Central memory CD8-positive, alpha-beta T cell (primary cell): Measurements from ENCODE around the gene STK32C.
A peak's percentile ranks its signal among the peaks of the same experiment; 100 is the strongest.

Experiments used
- ATAC-seq: fragments of 150-1000 bp; cut with Tn5 transposase; replicated peaks from 2 replicates; pipeline ENCODE4 v1.10.0; 2022; ENCODE audit warnings: mild to moderate bottlenecking, moderate FRiP score, moderate number of reproducible peaks; ENCODE audit not compliant: poor library complexity, severe bottlenecking; ENCODE audit errors: extremely low read depth
- DNase-seq, 2 donors: peaks; one replicate each; pipeline ENCODE4 v3.0.0; 2021; ENCODE audit warnings: low spot score in 2 of 2
- H3K27ac Mint-ChIP-seq: one replicate; pipeline ENCODE4 v1.8.0; 2022; ENCODE audit warnings: low read depth, mild to moderate bottlenecking, moderate library complexity, mixed read lengths
- H3K27me3 Mint-ChIP-seq: one replicate; pipeline ENCODE4 v1.8.0; 2022; ENCODE audit warnings: mixed read lengths
- H3K36me3 Mint-ChIP-seq: one replicate; pipeline ENCODE4 v1.8.0; 2022; ENCODE audit warnings: mild to moderate bottlenecking, moderate library complexity, mixed read lengths; ENCODE audit not compliant: insufficient read depth
- H3K4me1 Mint-ChIP-seq: one replicate; pipeline ENCODE4 v1.8.0; 2022; ENCODE audit warnings: mixed read lengths
- H3K4me3 Mint-ChIP-seq: one replicate; pipeline ENCODE4 v1.8.0; 2022; ENCODE audit warnings: mild to moderate bottlenecking, moderate library complexity, mixed read lengths
- H3K9me3 Mint-ChIP-seq: one replicate; pipeline ENCODE4 v1.8.0; 2022; ENCODE audit warnings: mixed read lengths

Gene STK32C

DNA sequence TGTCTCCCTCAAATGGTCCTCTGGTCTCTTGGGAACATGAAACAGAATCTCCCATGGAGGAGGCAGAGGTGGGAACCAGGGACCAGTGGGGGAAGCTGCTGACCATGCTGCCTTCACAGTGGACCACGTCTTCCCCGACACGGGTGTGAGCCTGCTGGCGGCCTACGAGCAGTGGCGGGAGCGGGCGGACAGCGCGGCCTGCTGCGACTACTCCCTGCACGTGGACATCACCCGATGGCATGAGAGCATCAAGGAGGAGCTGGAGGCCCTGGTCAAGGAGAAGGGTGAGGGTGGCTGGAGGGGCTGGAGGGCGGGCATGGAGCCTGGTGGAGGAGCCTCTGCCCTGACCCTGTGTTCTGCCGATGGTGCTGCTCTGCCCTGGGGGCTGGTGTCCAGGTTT lies 113.0 kb downstream of the STK32C start:
- peaks cover 7% of the 10 kb centered on the region for H3K27me3 Mint-ChIP-seq
- H3K9me3 Mint-ChIP-seq, result no peaks in the 10 kb centered on the region
- no peak overlapping the region for H3K27ac Mint-ChIP-seq
- ATAC-seq, result no peak
- no peak overlapping the region for H3K4me3 Mint-ChIP-seq
- no peak for DNase-seq
- H3K4me1 Mint-ChIP-seq, result no peaks in the 10 kb centered on the region
- no peaks in the 10 kb centered on the region for H3K36me3 Mint-ChIP-seq

DNA sequence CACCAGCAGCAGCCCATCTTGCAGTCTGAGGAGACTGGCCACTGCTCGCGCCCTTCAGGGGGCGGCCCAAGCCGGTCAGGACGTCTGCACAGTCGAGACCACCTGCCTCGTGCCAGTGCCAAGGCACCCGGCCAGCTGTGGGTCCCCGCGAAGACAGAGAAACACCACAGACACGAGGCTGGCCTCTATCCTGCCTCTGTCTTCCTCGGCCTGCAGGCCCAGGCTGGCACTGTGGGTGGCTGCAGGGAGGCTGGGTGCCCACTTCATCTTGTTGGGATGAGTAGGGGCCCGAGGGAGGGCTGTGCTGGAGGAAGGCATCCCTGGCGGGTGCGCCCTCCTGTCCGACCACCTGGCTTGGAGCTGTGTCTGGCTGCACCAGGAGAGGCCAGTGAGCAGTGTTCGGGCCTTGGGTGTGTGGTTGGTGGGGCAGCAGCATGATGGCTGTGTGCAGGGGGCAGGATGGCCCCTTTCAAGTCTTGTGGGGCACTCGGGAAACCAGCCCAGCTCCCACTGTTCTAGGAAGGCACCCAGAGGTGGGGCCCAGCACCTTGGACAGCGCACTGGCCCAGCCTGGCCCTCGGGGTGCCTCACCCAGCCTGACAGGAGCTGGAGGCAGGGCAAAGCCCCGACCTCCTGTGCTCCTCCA lies 113.7 kb downstream of the STK32C start:
- ATAC-seq (no peak), DNase-seq (no peak)
- H3K36me3 Mint-ChIP-seq, result no peaks in the 10 kb centered on the region
- no peaks in the 10 kb centered on the region for H3K9me3 Mint-ChIP-seq
- H3K4me3 Mint-ChIP-seq, result no peak overlapping the region
- H3K4me1 Mint-ChIP-seq, result no peaks in the 10 kb centered on the region
- no peak overlapping the region for H3K27ac Mint-ChIP-seq
- H3K27me3 Mint-ChIP-seq, result peaks cover 14% of the 10 kb centered on the region

DNA sequence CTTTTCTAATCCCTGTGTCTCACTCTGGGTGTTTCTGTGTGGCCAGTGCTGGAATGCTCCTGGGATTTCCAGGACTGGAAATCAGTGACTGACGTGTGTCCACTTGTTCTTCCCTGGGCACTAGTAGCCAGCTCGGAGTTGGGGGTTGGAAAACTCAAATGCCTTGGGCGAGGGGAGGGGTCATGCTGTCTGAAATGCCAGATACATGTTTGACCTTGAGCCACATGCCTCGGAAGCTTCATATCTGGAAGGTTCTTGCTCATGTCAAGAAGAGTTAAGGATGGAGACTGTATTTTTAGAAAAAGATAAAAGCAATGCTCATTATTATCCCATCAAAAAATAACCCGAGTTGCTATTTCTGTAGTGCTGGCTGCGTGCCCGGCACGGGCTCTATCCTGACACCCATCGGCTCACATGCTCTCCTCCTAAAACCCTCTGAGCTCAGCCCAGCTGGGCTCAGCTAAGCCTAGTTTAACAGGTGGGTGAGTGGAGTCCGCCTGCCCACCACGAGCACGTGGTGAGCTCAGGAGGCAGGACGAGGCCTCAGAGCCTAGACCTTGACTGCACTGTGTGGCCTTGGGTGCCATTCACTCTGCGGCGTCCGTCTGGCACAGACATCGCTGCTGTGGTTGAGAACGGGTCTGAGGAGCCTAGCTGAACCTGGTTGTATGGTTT lies 114.6 kb downstream of the STK32C start:
- Mint-ChIP-seq H3K36me3 (peaks cover 3% of the 10 kb centered on the region), H3K4me1 (no peaks in the 10 kb centered on the region), H3K9me3 (no peaks in the 10 kb centered on the region), H3K27ac (no peak overlapping the region), H3K4me3 (no peak overlapping the region), H3K27me3 (peaks cover 23% of the 10 kb centered on the region)
- ATAC-seq, result no peak
- no peak for DNase-seq

DNA sequence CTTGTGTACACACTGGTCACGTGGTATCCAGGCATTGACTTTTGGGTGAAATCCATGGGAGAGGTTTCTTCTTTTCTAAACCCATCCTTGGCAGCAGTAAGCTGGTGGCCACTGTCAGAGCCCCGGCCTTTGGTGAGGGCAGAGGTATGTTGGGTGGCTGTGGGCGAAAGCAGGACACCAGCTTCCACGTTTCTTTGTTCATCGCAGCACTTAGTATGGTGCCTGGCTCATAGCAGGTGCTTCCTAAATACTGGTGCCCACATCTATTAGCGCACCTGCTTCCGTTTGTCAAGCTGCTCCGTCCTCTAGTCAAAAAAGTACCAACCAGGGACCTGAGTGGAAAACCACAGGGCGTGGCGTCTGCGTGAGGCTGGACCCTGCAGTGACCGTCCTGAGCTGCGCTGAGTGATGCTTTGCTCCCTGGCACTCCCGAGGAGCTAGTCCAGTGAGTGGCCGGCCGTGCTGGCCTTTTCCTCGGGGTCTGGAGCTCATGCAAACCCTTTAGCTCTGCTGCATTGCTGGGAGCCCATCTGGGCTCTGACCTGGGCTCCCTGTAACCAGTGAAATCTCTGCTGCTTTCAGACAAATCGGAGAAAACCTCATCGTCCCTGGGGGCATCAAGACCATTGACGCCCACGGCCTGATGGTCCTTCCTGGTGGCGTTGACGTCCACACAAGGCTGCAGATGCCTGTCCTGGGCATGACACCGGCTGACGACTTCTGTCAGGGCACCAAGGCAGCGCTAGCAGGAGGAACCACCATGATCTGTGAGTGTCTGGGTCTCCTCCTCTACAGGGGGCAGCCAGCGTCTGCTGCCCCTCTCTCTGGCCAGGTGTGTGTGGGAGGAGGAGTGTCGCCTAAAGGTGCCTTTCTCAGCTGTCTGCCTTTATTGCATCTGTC lies 115.4 kb downstream of the STK32C start:
- H3K27me3 Mint-ChIP-seq, result peaks cover 27% of the 10 kb centered on the region
- DNase-seq (no peak), ATAC-seq (no peak)
- H3K4me1 Mint-ChIP-seq, result no peaks in the 10 kb centered on the region
- H3K9me3 Mint-ChIP-seq, result no peaks in the 10 kb centered on the region
- H3K4me3 Mint-ChIP-seq, result no peak overlapping the region
- no peak overlapping the region for H3K27ac Mint-ChIP-seq
- peaks cover 3% of the 10 kb centered on the region for H3K36me3 Mint-ChIP-seq

DNA sequence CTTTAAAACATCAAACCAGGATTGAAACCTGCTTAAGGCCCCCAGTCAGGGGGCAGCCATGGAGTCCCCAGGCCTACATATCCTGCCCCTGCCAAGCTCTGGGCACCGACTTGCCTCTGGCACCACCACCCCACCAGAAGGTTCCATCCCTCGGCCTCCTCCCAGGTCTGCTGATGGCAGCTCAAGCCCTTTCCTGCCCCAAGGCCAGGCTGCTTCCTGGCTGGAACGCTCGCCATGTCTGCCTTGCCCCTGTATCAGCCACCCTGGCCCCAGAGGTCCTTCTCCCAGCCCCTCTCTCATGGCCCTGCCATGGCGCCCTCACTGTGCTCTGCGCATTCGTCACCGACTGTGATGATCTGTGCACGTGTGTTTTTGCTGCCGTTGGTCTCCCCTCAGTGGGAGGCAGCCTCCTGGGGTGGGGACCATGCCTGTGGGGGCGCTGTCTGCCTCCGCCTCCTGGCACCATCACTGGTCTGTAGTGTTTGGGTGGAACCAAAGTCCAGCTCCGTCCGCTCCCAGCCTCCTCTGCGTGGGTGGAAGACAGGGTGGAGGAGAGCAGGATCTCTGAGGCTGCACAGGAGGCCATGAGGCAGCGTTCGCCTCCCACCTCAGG lies 117.8 kb downstream of the STK32C start:
- peaks cover 4% of the 10 kb centered on the region for H3K36me3 Mint-ChIP-seq
- no peak overlapping the region for H3K4me3 Mint-ChIP-seq

DNA sequence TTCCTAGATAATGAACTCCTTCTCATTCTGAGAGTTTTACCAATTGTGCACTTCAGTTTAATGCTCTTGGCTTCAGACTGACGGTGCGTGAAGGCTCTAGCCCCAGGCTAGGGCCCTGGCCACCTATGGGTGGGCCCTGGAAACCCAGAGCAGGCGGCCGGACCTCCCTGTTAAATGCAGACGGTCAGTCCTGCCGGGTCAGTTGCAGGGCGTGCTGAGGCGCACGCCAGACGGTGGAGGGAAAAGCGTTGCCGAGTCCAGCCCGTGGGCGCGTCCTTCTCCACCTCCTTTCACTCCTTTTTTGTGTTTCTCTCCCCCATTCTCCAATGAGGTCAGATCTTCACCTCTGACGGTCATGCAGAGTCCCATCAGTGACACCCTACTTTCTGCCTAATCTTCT lies 118.7 kb downstream of the STK32C start:
- no peak for ATAC-seq
- Mint-ChIP-seq H3K27me3 (peaks cover 41% of the 10 kb centered on the region), H3K9me3 (no peaks in the 10 kb centered on the region), H3K36me3 (peaks cover 4% of the 10 kb centered on the region), H3K27ac (no peak overlapping the region), H3K4me1 (peaks cover 5% of the 10 kb centered on the region), H3K4me3 (no peak overlapping the region)
- no peak for DNase-seq

More for the DNA sequence above, 117.8 kb downstream of the STK32C start:
- no peaks in the 10 kb centered on the region for H3K9me3 Mint-ChIP-seq
- H3K27me3 Mint-ChIP-seq, result peaks cover 32% of the 10 kb centered on the region
- ATAC-seq, result no peak
- no peak for DNase-seq
- no peak overlapping the region for H3K27ac Mint-ChIP-seq
- H3K4me1 Mint-ChIP-seq, result peaks cover 3% of the 10 kb centered on the region

DNA sequence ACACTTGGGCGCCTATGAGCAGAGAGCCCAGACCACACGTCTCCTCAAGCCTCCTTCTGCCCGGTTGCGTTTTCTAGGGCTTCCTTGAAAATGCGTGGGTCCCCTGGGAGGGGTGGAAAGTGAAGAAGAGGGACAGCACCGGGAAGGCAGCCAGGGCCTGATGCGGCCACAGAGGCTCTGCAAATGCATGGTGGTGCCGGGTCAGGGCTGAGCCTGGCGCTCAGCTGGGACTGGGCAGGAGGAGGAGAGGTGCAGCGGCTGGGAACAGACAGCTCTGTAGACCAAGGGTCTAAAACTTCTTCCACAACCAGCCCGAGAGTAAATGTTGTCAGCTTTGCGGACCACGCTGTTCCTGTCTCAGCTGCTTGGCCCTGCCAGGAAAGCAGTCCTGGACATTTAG lies 119.4 kb downstream of the STK32C start:
- H3K36me3 Mint-ChIP-seq, result peaks cover 4% of the 10 kb centered on the region
- H3K27ac Mint-ChIP-seq, result no peak overlapping the region
- ATAC-seq, result no peak
- H3K9me3 Mint-ChIP-seq, result no peaks in the 10 kb centered on the region
- peaks cover 5% of the 10 kb centered on the region for H3K4me1 Mint-ChIP-seq
- DNase-seq, result no peak
- peaks cover 48% of the 10 kb centered on the region for H3K27me3 Mint-ChIP-seq
- no peak overlapping the region for H3K4me3 Mint-ChIP-seq

DNA sequence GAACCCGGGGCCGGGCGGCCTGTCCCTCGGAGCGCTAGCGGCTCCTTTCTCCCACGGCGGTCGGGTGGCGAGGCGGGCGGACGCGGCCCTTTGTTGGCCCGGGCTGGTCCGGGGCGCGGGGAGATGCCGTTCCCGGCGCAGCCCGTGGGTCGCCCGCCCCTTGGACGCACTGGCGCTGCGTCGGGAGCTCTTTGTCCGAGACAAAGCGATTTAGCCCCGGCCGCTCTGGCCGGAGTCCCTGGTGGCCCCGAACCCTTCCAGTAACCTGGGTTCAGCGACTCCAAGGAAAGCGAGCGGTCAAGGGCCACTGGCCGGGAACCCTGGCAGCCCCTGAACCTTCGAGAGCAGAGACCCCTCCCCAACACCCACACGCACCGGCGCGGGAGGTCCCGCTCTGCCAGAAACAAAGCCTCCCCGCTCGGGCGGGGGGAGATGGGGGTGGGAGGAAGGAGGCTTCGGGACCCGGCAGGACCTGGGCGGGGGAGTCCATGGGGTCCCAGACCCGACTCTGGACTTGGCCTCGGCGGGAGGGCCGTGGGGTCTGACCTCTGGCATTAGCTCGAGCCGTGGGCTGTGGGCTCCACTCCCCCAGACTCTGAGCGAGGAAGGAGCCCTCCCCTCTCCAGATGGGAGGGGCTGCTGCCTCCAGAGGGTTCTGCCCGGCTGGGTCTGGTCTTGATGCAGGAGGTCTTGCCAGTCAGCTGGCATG lies 120.2 kb downstream of the STK32C start:
- no peak for ATAC-seq
- H3K27ac Mint-ChIP-seq, result no peak overlapping the region
- DNase-seq, result no peak
- no peak overlapping the region for H3K4me3 Mint-ChIP-seq
- peaks cover 4% of the 10 kb centered on the region for H3K36me3 Mint-ChIP-seq
- H3K27me3 Mint-ChIP-seq, result peaks cover 55% of the 10 kb centered on the region
- peaks cover 5% of the 10 kb centered on the region for H3K4me1 Mint-ChIP-seq
- no peaks in the 10 kb centered on the region for H3K9me3 Mint-ChIP-seq

DNA sequence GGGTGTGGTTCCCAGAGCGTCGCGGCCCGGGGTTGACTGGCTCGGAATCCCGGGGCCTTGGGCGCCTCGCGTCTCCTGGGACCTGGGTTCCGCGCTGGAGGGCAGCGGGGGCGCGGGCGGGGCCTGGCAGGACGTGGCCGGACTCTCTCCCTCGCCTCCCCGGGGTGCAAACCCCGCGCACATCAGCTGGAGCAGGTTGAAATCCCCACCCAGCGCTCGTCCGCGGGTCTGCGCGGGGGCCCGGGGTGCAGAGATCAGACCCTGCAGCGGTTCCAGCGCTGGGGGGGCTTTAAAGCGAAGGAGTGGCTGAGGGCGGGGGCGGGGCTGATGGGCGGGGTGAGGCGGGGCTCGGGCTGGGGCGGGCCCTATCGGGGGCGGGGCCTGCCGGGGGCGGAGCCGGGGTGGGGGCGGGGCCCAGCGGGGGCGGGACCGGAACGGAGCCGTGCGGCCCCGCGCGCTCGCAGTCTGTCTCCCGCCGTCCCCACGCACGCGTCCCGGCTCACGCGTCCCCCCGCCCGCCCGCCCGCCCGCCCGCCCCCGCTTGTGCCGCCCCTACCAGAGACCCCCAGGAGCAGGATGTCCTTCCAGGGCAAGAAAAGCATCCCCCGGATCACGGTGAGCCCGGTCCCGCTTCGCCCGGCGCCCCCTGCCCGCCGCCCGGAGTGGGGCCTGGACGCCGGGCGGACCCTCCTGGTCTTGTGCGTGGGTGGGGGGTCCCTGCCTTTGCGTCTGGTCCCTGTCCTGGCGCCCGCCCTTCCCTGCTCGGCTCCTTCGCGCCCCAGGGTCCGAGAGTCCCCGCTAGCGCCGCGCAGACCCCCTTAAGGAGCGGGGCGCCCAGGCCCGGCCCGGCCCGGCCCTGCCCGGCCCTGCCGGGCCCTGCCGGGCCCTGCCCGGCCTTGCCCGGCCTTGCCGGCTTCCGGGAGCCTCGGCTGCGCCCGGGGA lies 121.0 kb downstream of the STK32C start, which contains the start of gene DPYSL4:
DPYSL4 (plus strand) TSS at position 461 of the 942 bp plus-strand sequence; CDS start at position 577, 116 bp downstream.
- Mint-ChIP-seq H3K4me1 (peaks cover 5% of the 10 kb centered on the region), H3K27ac (no peak within 1 kb of the TSS), H3K27me3 (peaks cover 60% of the 10 kb centered on the region), H3K4me3 (no peak within 1 kb of the TSS), H3K9me3 (no peaks in the 10 kb centered on the region), H3K36me3 (peaks cover 4% of the 10 kb centered on the region)
- DNase-seq (no peak), ATAC-seq (no peak)

DNA sequence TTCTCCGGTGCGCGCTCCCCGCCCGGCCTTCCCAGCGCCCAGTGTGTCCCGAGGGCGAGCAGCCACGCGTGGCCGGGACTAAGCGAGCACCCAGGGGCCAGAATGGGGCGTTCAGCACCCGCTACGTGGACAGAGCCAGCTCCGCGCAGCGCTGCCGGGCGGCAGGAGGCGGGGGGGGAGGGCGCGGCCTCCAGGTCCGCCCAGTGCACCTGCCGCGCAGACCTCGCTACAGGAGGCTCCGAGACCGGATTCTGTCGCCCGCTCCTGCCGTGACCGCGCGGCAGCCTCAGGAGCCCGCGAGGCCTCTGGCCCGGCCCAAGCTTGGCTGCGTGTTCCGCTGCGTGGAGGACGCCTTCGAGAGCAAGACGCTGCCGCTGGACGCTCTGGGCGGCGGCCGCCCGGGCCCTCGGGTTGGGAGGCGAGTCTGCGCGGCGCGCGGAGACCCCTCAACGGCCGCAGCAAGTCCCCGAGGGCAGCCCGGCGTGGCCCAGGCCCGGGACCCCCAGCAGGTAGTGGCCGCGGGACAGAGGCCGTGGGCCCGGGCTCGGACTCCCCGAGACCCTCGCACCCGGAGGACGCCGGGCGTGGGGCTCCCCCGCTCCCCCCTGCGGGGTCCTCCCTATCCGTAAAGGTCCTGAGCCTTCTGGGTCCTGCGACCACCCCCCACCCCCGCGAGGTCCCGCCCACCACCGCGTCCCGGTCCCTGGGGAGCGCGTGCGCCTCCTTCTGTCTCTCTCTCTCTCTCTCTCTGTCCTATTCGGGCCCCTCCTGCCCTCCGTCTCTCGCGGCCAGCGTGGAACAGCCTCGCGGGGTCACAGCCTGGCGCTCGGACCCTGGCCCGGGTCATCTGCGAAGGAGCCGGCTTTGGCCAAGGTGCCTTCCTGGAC lies 121.9 kb downstream of the STK32C start:
- H3K9me3 Mint-ChIP-seq, result no peaks in the 10 kb centered on the region
- H3K4me3 Mint-ChIP-seq, result no peak overlapping the region
- H3K4me1 Mint-ChIP-seq, result peaks cover 5% of the 10 kb centered on the region
- H3K27ac Mint-ChIP-seq, result no peak overlapping the region
- DNase-seq (peak in 1 of 2 donors; percentile 34), ATAC-seq (peak; percentile 82)
- H3K36me3 Mint-ChIP-seq, result peaks cover 4% of the 10 kb centered on the region
- H3K27me3 Mint-ChIP-seq, result peaks cover 60% of the 10 kb centered on the region
